ENCODE results near the gene SNCB. TPM values are rescaled to one million over a fixed set of nuclear protein-coding genes. Genes with fewer than 3 reads are reported as not detected.

The SNCB gene
- total RNA-seq, 6 experiments from 2014 or later = not detected

GRCh38 chr5:176647030-176647842 is 16.9 kb upstream of the SNCB start, which contains the start of gene TSPAN17:
Gene TSPAN17, plus strand, starts transcription at chr5:176647484. Its CDS starts 132 bp downstream, at chr5:176647616.
- Histone ChIP-seq H3K36me3 (no peaks in the 10 kb centered on the region), H3K27ac (peak within 1 kb of the TSS in 2 of 3 donors; percentile 33 to 57), H3K27me3 (no peaks in the 10 kb centered on the region), H3K9me3 (no peaks in the 10 kb centered on the region), H3K4me1 (peaks cover 0 to 10% (median 3%) of the 10 kb centered on the region in 4 donors), H3K4me3 (peak within 1 kb of the TSS; percentile 72 to 89 (median 74))
- 0% methylated on average over 11 of the region's 63 CpGs for WGBS (ENCODE audit: insufficient coverage, low coverage, low lambda C conversion rate, missing lambda C conversion rate)
- TF ChIP-seq CTCF (IDR thresholded peaks at IDR 0.05) = peak in 3 of 4 donors; percentile 16 to 35 (median 31)
- TF ChIP-seq POLR2A (IDR thresholded peaks at IDR 0.05) = peak; percentile 69
- peak; percentile 100 for DNase-seq
- intact Hi-C loops (cut with DNase I) = no loop called here
- ATAC-seq = peak; percentile 96 to 98 (median 98)

GRCh38 chr5:176646707-176647029 is 16.3 kb upstream of the SNCB start:
- DNase-seq (peak in 1 of 3 donors; percentile 42), ATAC-seq (peak in 1 of 4 donors; percentile 4)
- no peaks in the 10 kb centered on the region for H3K36me3 ChIP-seq
- TF ChIP-seq POLR2A (IDR thresholded peaks at IDR 0.05) = no peak
- TF ChIP-seq CTCF (IDR thresholded peaks at IDR 0.05) = no peak
- no CpG with 5 or more reads among the region's 11 CpGs for WGBS (ENCODE audit: insufficient coverage, low coverage, low lambda C conversion rate, missing lambda C conversion rate)
- peak overlapping the region; percentile 39 to 89 (median 74) for H3K4me3 ChIP-seq
- H3K27ac ChIP-seq = peak overlapping the region in 2 of 3 donors; percentile 33 to 57
- peaks cover 0 to 10% (median 3%) of the 10 kb centered on the region in 4 donors for H3K4me1 ChIP-seq
- intact Hi-C loops (cut with DNase I) = no loop called here
- no peaks in the 10 kb centered on the region for H3K27me3 ChIP-seq
- H3K9me3 ChIP-seq = no peaks in the 10 kb centered on the region

- H3K27me3 ChIP-seq = no peaks in the 10 kb centered on the region
- H3K27ac ChIP-seq = peak overlapping the region in 1 of 3 donors; percentile 57
- intact Hi-C loops (cut with DNase I) = no loop called here
- no peaks in the 10 kb centered on the region for H3K36me3 ChIP-seq
- H3K4me3 ChIP-seq = no peak overlapping the region
- TF ChIP-seq CTCF (IDR thresholded peaks at IDR 0.05) (no peak), POLR2A (IDR thresholded peaks at IDR 0.05) (no peak)
- peaks cover 0 to 10% (median 3%) of the 10 kb centered on the region in 4 donors for H3K4me1 ChIP-seq
- ATAC-seq (no peak), DNase-seq (no peak)
- WGBS (ENCODE audit: insufficient coverage, low coverage, low lambda C conversion rate, missing lambda C conversion rate) = 100% methylated on average over 1 of the region's 7 CpGs
- no peaks in the 10 kb centered on the region for H3K9me3 ChIP-seq
Measured at GRCh38 chr5:176646049-176646706, 15.8 kb upstream of the SNCB start.

- H3K4me3 ChIP-seq = no peak overlapping the region
- 89% methylated on average over 11 of the region's 22 CpGs for WGBS (ENCODE audit: insufficient coverage, low coverage, low lambda C conversion rate, missing lambda C conversion rate)
Measured at GRCh38 chr5:176644878-176645670, 14.7 kb upstream of the SNCB start.

More at GRCh38 chr5:176644878-176645670, 14.7 kb upstream of the SNCB start:
- no peaks in the 10 kb centered on the region for H3K9me3 ChIP-seq
- TF ChIP-seq POLR2A (IDR thresholded peaks at IDR 0.05) (no peak), CTCF (IDR thresholded peaks at IDR 0.05) (no peak)
- intact Hi-C loops (cut with DNase I) = no loop called here
- H3K36me3 ChIP-seq = no peaks in the 10 kb centered on the region
- peaks cover 0 to 10% (median 3%) of the 10 kb centered on the region in 4 donors for H3K4me1 ChIP-seq
- no peak overlapping the region for H3K27ac ChIP-seq
- H3K27me3 ChIP-seq = no peaks in the 10 kb centered on the region
- ATAC-seq = no peak
- no peak for DNase-seq

Measured in right lobe of liver (tissue), 6 donors.